H1 (cell line): ENCODE data around the gene ZGLP1. TPM values are rescaled to one million over a fixed set of nuclear protein-coding genes. Genes with fewer than 3 reads are reported as not detected.

Source experiments
- CTCF ChIA-PET: fragments of 300-600 bp; sonication (Branson Sonifier 250); formaldehyde crosslinking; loops from one replicate; lab custom pipeline; 2021; ENCODE audit not compliant: partially characterized antibody; lab: Charles Lee
- POLR2A ChIA-PET: fragments of 300-600 bp; sonication (Branson Sonifier 250); formaldehyde crosslinking; loops from one replicate; lab custom pipeline; 2021; ENCODE audit warnings: inconsistent platforms; ENCODE audit not compliant: partially characterized antibody; lab: Charles Lee
- DNase-seq, 2 experiments: peaks; one replicate each; pipeline versions ENCODE4 v3.0.0 to v3.0.0-alpha.2; 2010 to 2022; ENCODE audit warnings: low spot score in 2 of 2, low read depth in 1 of 2, mixed read lengths in 1 of 2
- FAIRE-seq: peaks from 2 replicates; lab custom pipeline; 2011; peaks lifted over from hg19 to GRCh38; lab: Jason Lieb, UNC
- H2AFZ ChIP-seq: 2 replicates; pipeline ENCODE4 v1.8.1; 2012; ENCODE audit warnings: low read length, inconsistent platforms
- H2AK5ac ChIP-seq: 2 replicates; pipeline ENCODE4 v1.6.1; 2013; ENCODE audit warnings: low read depth, low read length
- H2BK120ac ChIP-seq: replicated peaks from 2 replicates; pipeline ENCODE3; 2013; ENCODE audit warnings: low read depth, low read length, inconsistent platforms
- H2BK12ac ChIP-seq: 2 replicates; pipeline ENCODE4 v1.6.1; 2013; ENCODE audit warnings: low read depth, low read length
- H2BK15ac ChIP-seq: 2 replicates; pipeline ENCODE4 v1.6.1; 2013; ENCODE audit warnings: low read length
- H2BK20ac ChIP-seq: 2 replicates; pipeline ENCODE4 v1.6.1; 2013; ENCODE audit warnings: low read length
- H2BK5ac ChIP-seq: 2 replicates; pipeline ENCODE4 v1.6.1; 2013; ENCODE audit warnings: low read depth, low read length
- H3K14ac ChIP-seq: 2 replicates; pipeline ENCODE4 v1.6.1; 2013; ENCODE audit warnings: inconsistent platforms; ENCODE audit not compliant: insufficient read length
- H3K18ac ChIP-seq: 2 replicates; pipeline ENCODE4 v1.6.1; 2013; ENCODE audit warnings: low read length; ENCODE audit errors: extremely low read depth
- H3K23ac ChIP-seq: 2 replicates; pipeline ENCODE4 v1.6.1; 2013; ENCODE audit warnings: inconsistent platforms; ENCODE audit not compliant: insufficient read length
- H3K23me2 ChIP-seq: 2 replicates; pipeline ENCODE4 v1.6.1; 2013; ENCODE audit warnings: low read depth, low read length
- H3K27ac ChIP-seq: 2 replicates; pipeline ENCODE4 v1.6.1; 2011; ENCODE audit warnings: low read depth, low read length, inconsistent platforms
- H3K27me3 ChIP-seq, 4 experiments: replicated peaks in 1 of 4; 1 replicate in 1 of 4; 2 replicates in 3 of 4; pipeline versions ENCODE4 v1.6.1 to v1.8.1; 2011 to 2013; ENCODE audit warnings: low read length in 3 of 4, mild to moderate bottlenecking in 3 of 4, inconsistent platforms in 2 of 4, mixed read lengths in 2 of 4, moderate library complexity in 1 of 4; ENCODE audit not compliant: control insufficient read depth in 3 of 4, insufficient read depth in 3 of 4; ENCODE audit errors: extremely low read depth in 1 of 4
- H3K36me3 ChIP-seq, 4 experiments: 2 replicates each; pipeline versions ENCODE4 v1.6.1 to v1.8.1; 2011 to 2013; ENCODE audit warnings: mild to moderate bottlenecking in 4 of 4, low read length in 3 of 4, moderate library complexity in 2 of 4, control low read depth in 1 of 4, inconsistent platforms in 1 of 4; ENCODE audit not compliant: insufficient read depth in 4 of 4, control insufficient read depth in 2 of 4
- H3K4ac ChIP-seq: replicated peaks from 2 replicates; pipeline ENCODE3; 2013; ENCODE audit warnings: low read length, low read depth, mixed read lengths, inconsistent platforms; ENCODE audit not compliant: insufficient read length
- H3K4me1 ChIP-seq, 4 experiments: replicated peaks in 1 of 4; 1 replicate in 1 of 4; 2 replicates in 3 of 4; pipeline versions ENCODE4 v1.6.1 to v1.8.1; 2011 to 2013; ENCODE audit warnings: low read length in 3 of 4, inconsistent platforms in 2 of 4, mixed read lengths in 1 of 4; ENCODE audit not compliant: insufficient read depth in 4 of 4, control insufficient read depth in 3 of 4
- H3K4me2 ChIP-seq, 2 experiments: 2 replicates each; pipeline versions ENCODE4 v1.6.1 to v1.8.1; 2011 to 2013; ENCODE audit warnings: low read depth in 2 of 2, low read length in 2 of 2, control low read depth in 1 of 2, inconsistent platforms in 1 of 2, mild to moderate bottlenecking in 1 of 2; ENCODE audit not compliant: insufficient read depth in 1 of 2
- H3K4me3 ChIP-seq, 4 experiments: fragments of 200-600, 300-600 bp in 1 of 4; sonication (generic), shearing (Covaris generic), sonication (Bioruptor Twin) in 1 of 4; 2 replicates each; pipeline versions ENCODE4 v1.5.1 to v1.8.1; 2011 to 2016; ENCODE audit warnings: low read length in 4 of 4, low read depth in 3 of 4, control low read depth in 2 of 4, inconsistent platforms in 2 of 4, mild to moderate bottlenecking in 2 of 4, mixed read lengths in 1 of 4, moderate library complexity in 1 of 4; ENCODE audit not compliant: insufficient read depth in 2 of 4; ENCODE audit errors: extremely low read depth in 1 of 4
- H3K56ac ChIP-seq: replicated peaks from 2 replicates; pipeline ENCODE3; 2013; ENCODE audit warnings: low read depth, mild to moderate bottlenecking, mixed read lengths, low read length, inconsistent platforms; ENCODE audit not compliant: insufficient read length
- H3K79me1 ChIP-seq: 2 replicates; pipeline ENCODE4 v1.6.1; 2013; ENCODE audit warnings: low read depth, low read length, control low read depth
- H3K79me2 ChIP-seq, 2 experiments: 2 replicates each; pipeline versions ENCODE4 v1.6.1 to v1.8.1; 2012 to 2013; ENCODE audit warnings: low read length in 2 of 2, mild to moderate bottlenecking in 2 of 2, inconsistent platforms in 1 of 2; ENCODE audit not compliant: insufficient read depth in 2 of 2, control insufficient read depth in 1 of 2
- H3K9ac ChIP-seq, 4 experiments: replicated peaks in 1 of 4; 1 replicate in 1 of 4; 2 replicates in 3 of 4; pipeline versions ENCODE4 v1.6.1 to v1.8.1; 2011 to 2013; ENCODE audit warnings: low read depth in 3 of 4, low read length in 3 of 4, control low read depth in 2 of 4, mild to moderate bottlenecking in 2 of 4, moderate library complexity in 2 of 4, inconsistent platforms in 1 of 4; ENCODE audit errors: extremely low read depth in 1 of 4
- H3K9me3 ChIP-seq, 2 experiments: 2 replicates each; pipeline versions ENCODE4 v1.6.1 to v1.8.1; 2012 to 2013; ENCODE audit warnings: mild to moderate bottlenecking in 2 of 2, moderate library complexity in 2 of 2, control low read depth in 1 of 2, inconsistent platforms in 1 of 2, low read depth in 1 of 2, low read length in 1 of 2, mixed read lengths in 1 of 2; ENCODE audit not compliant: insufficient read depth in 2 of 2
- H4K20me1 ChIP-seq, 2 experiments: replicated peaks in 1 of 2; 2 replicates each; pipeline versions ENCODE3 to v1.8.1; 2011 to 2013; ENCODE audit warnings: inconsistent platforms in 2 of 2, low read length in 2 of 2, mild to moderate bottlenecking in 1 of 2; ENCODE audit not compliant: insufficient read depth in 2 of 2, control insufficient read depth in 1 of 2
- H4K5ac ChIP-seq: 2 replicates; pipeline ENCODE4 v1.6.1; 2013; ENCODE audit warnings: low read length, low read depth, mixed read lengths, inconsistent platforms; ENCODE audit not compliant: insufficient read length
- H4K8ac ChIP-seq: 2 replicates; pipeline ENCODE4 v1.8.0; 2013; ENCODE audit warnings: mild to moderate bottlenecking, moderate library complexity, low read length, inconsistent platforms; ENCODE audit not compliant: insufficient read depth; ENCODE audit errors: extremely low read depth
- H4K91ac ChIP-seq: replicated peaks from 2 replicates; pipeline ENCODE3; 2013; ENCODE audit warnings: low read length, mixed read lengths, inconsistent platforms; ENCODE audit not compliant: insufficient read length
- CBX5 ChIP-seq: fragments of 300-800, 300-1000 bp; sonication (generic); IDR thresholded peaks from 2 replicates; pipeline ENCODE4 v1.7.1; 2016; ENCODE audit warnings: antibody characterized with exemption, low read length, low read depth
- CHD1 ChIP-seq: IDR thresholded peaks from 2 replicates; pipeline ENCODE4 v1.6.1; 2012; ENCODE audit warnings: low read depth, low read length, improper control_type of control experiment
- CREB1 ChIP-seq: IDR thresholded peaks from 2 replicates; pipeline ENCODE4 v1.6.1; 2012; ENCODE audit warnings: inconsistent platforms
- GABPA ChIP-seq: IDR thresholded peaks from 2 replicates; pipeline ENCODE4 v1.6.1; 2011; ENCODE audit warnings: mild to moderate bottlenecking, low read length, moderate library complexity, borderline replicate concordance; ENCODE audit not compliant: insufficient read depth
- KDM4A ChIP-seq: IDR thresholded peaks from one replicate; pipeline ENCODE4 v1.7.1; 2012; ENCODE audit warnings: low read depth, mild to moderate bottlenecking, moderate library complexity, low read length, inconsistent platforms; ENCODE audit not compliant: severe bottlenecking
- POLR2A ChIP-seq, 2 experiments: IDR thresholded peaks; 1 replicate in 1 of 2; 2 replicates in 1 of 2; pipeline ENCODE4 v1.6.1; 2011; ENCODE audit warnings: low read depth in 2 of 2, low read length in 2 of 2, mild to moderate bottlenecking in 2 of 2; ENCODE audit errors: control extremely low read depth in 1 of 2
- SP1 ChIP-seq: IDR thresholded peaks from 2 replicates; pipeline ENCODE4 v1.6.1; 2011; ENCODE audit warnings: low read depth, low read length
- SP4 ChIP-seq: IDR thresholded peaks from 2 replicates; pipeline ENCODE4 v1.6.1; 2012; ENCODE audit warnings: low read length, inconsistent platforms
- TAF1 ChIP-seq: IDR thresholded peaks from 2 replicates; pipeline ENCODE4 v1.6.1; 2011; ENCODE audit warnings: mild to moderate bottlenecking, low read depth, low read length
- USF2 ChIP-seq: IDR thresholded peaks from 2 replicates; pipeline ENCODE4 v1.6.1; 2011; ENCODE audit warnings: low read length, improper control_type of control experiment
- ZNF274 ChIP-seq: IDR thresholded peaks from 2 replicates; pipeline ENCODE4 v1.7.0; 2012; ENCODE audit warnings: low read length, borderline replicate concordance; ENCODE audit errors: extremely low read depth
- WGBS, 2 experiments: shearing (Covaris generic) in 1 of 2; methylation state at CpG; one replicate each; pipeline versions ENCODE4 v1.1.6 to v1.1.7; 2013 to 2015; ENCODE audit warnings: low lambda C conversion rate in 2 of 2, mixed read lengths in 2 of 2, inconsistent platforms in 1 of 2, low coverage in 1 of 2, missing lambda C conversion rate in 1 of 2; ENCODE audit not compliant: insufficient replicate concordance in 2 of 2, insufficient coverage in 1 of 2, insufficient read length in 1 of 2; ENCODE audit errors: extremely low coverage in 1 of 2, missing lambda C conversion rate in 1 of 2; 5-methylcytosine and 5-hydroxymethylcytosine counted together
- polyA plus RNA-seq, 7 experiments: library from polyadenylated mRNA; depleted of rRNA in 3 of 7; stranded (reverse) in 5 of 7; unstranded in 2 of 7; fragments of >200 nt in 5 of 7; fragments of 200-250 nt in 2 of 7; gene quantifications; 1 replicate in 5 of 7; 2 replicates in 1 of 7; 4 replicates in 1 of 7; pipeline versions ENCODE4 v1.2.1 to v1.2.3, GENCODE V29; 2011 to 2013; ENCODE audit warnings: missing spikeins in 2 of 7, mixed read lengths in 2 of 7
- total RNA-seq: library from RNA; stranded (reverse); fragmentation: NEBNext Ultra II Directional; extraction: Animal tissue kit (Norgen Biotek cat#: 25700); gene quantifications from 2 replicates; pipeline ENCODE4 v1.2.1, GENCODE V29; 2021
- TF ChIP-seq, protein P1 (sequence below): IDR thresholded peaks from 2 replicates; pipeline ENCODE4 v1.6.1; 2012; ENCODE audit warnings: inconsistent platforms

The ZGLP1 gene
- total and polyA plus RNA-seq, 2 of the 8 experiments (the other 6 are each of a cell fraction or from before 2014, with no cell fraction given) = 4.2 to 5.1 TPM

DNA sequence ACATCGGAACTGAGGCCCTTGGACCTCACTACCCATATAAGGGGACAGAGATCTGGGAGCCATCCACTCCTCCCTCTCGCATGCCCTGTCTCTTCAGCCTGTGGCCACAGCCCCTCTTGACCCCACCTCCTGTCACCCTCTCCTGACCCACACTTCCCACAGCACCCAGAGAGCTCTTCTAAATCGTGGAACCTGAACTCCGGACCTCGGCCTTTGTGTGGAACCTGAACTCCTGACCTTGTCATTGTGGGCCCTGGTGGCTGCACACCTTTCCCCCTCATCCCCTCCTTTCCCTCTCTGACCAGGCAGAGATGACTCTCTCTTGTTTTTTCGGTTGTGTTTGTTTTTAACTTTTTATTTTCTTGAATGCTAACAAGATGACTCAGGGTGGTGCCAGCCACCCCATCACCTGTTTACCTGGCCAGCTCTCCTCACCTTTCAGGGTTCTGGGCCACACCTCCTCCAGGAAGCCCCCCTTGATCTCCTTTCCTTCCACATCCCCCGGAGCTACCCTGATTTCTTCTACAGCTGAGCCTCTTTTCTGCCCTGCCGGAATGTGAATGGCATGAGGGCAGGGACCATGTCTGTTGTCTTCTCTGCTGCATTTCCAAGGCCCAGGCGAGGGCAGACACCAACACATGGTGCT lies 52.5 kb downstream of the ZGLP1 start:
- H3K79me1 ChIP-seq = peaks cover 5% of the 10 kb centered on the region; the same call in 1 of the 2 replicates
- H3K23me2 ChIP-seq = peaks cover 5% of the 10 kb centered on the region
- no peak overlapping the region for H3K56ac ChIP-seq
- H4K20me1 ChIP-seq = peaks cover 0 to 10% of the 10 kb centered on the region in 2 experiments
- H3K9ac ChIP-seq = no peak overlapping the region
- POLR2A ChIA-PET = interaction anchor here (0.5 to 2.6 kb wide), 6 partner anchors 30 to 1751 kb away, joined by 3 to 10 read pairs (median 4); partner anchors contain the start of genes DNMT1, ICAM5 and RAVER1
- H4K91ac ChIP-seq = no peak overlapping the region
- H2BK5ac ChIP-seq = no peak overlapping the region
- H3K23ac ChIP-seq = no peak overlapping the region
- DNase-seq = no peak
- H3K4ac ChIP-seq = no peak overlapping the region
- no peak overlapping the region for H3K14ac ChIP-seq
- no peak overlapping the region for H3K27ac ChIP-seq
- FAIRE-seq = no peak
- H3K9me3 ChIP-seq = no peaks in the 10 kb centered on the region
- no peak overlapping the region for H2AFZ ChIP-seq
- H3K4me2 ChIP-seq = no peak overlapping the region
- H3K18ac ChIP-seq = no peak overlapping the region
- H3K27me3 ChIP-seq = no peaks in the 10 kb centered on the region
- no peak overlapping the region for H2BK120ac ChIP-seq
- H3K36me3 ChIP-seq = peaks cover 4 to 26% (median 15%) of the 10 kb centered on the region in 4 experiments; a peak in 5 of 8 replicates
- H2BK20ac ChIP-seq = no peak overlapping the region
- no peak overlapping the region for H4K5ac ChIP-seq
- TF ChIP-seq CBX5 = no peak
- TF ChIP-seq SP1 = no peak
- no peak for TF ChIP-seq SP4
- TF ChIP-seq CHD1 = no peak
- no peak for TF ChIP-seq KDM4A
- TF ChIP-seq USF2 = no peak
- no peak for TF ChIP-seq GABPA
- TF ChIP-seq TAF1 = no peak
- TF ChIP-seq CREB1 = no peak
- TF ChIP-seq, protein P1, sequence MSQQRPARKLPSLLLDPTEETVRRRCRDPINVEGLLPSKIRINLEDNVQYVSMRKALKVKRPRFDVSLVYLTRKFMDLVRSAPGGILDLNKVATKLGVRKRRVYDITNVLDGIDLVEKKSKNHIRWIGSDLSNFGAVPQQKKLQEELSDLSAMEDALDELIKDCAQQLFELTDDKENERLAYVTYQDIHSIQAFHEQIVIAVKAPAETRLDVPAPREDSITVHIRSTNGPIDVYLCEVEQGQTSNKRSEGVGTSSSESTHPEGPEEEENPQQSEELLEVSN = no peak
- no peak for TF ChIP-seq POLR2A (IDR thresholded peaks at IDR 0.05; ENCODE audit: control extremely low read depth in 1 of 2, low read depth in 2 of 2, low read length in 2 of 2)
- TF ChIP-seq ZNF274 = no peak
- TF ChIP-seq, all 59 proteins: peak for 0
- Histone ChIP-seq H3K4me3 (no peak overlapping the region), H4K8ac (no peak overlapping the region), H3K4me1 (peaks cover 0 to 6% (median 1%) of the 10 kb centered on the region in 4 experiments; a peak in 3 of 7 replicates), H3K79me2 (peaks cover 0 to 9% of the 10 kb centered on the region in 2 experiments; a peak in 2 of 4 replicates), H2BK15ac (no peak overlapping the region), H2AK5ac (no peak overlapping the region), H2BK12ac (no peak overlapping the region)
- whole genome bisulfite sequencing, 2 experiments = 92% methylated on average over 9 of the region's 9 CpGs; no CpG with 5 or more reads in 1 of the 2 experiments
- CTCF ChIA-PET = interaction anchor here (0.5 to 5.4 kb wide), 15 partner anchors 7 to 134 kb away, joined by 3 to 68 read pairs (median 4); partner anchors contain the start of genes ICAM1 and ICAM4
